Stimulated activated CD4-positive, alpha-beta T cell treated with anti-CD3 and anti-CD28 coated beads, Interleukin-12 subunit alpha, Interleukin-12 subunit beta, amount 100 ng/mL, for 4 hours (primary cell): ENCODE results near the gene S100A10.

Experiments used
- DNase-seq: peaks from one replicate; pipeline ENCODE4 v3.0.0-alpha.2; 2020

S100A10 gene

GRCh38 chr1:151960780-151961513, 32.7 kb downstream of the S100A10 start:
- DNase-seq = no peak

GRCh38 chr1:151958959-151959358, 34.7 kb downstream of the S100A10 start:
- no peak for DNase-seq

GRCh38 chr1:151956957-151957497, 36.6 kb downstream of the S100A10 start:
- DNase-seq = no peak

GRCh38 chr1:151953409-151954094, 40.1 kb downstream of the S100A10 start:
- DNase-seq = no peak

- DNase-seq = no peak
Observed at GRCh38 chr1:151952811-151953210, 40.8 kb downstream of the S100A10 start.

- no peak for DNase-seq
Observed at GRCh38 chr1:151949371-151950193, 44.1 kb downstream of the S100A10 start.

- DNase-seq = no peak
Observed at GRCh38 chr1:151948506-151948905, 45.2 kb downstream of the S100A10 start.

GRCh38 chr1:151947140-151947539, 46.5 kb downstream of the S100A10 start:
- DNase-seq = no peak

GRCh38 chr1:151945725-151946722, 47.6 kb downstream of the S100A10 start:
- DNase-seq = peak; percentile 42

GRCh38 chr1:151944857-151945575, 48.6 kb downstream of the S100A10 start:
- no peak for DNase-seq

- DNase-seq = no peak
Observed at GRCh38 chr1:151944126-151944856, 49.4 kb downstream of the S100A10 start.

GRCh38 chr1:151943591-151943990, 50.1 kb downstream of the S100A10 start:
- DNase-seq = no peak

GRCh38 chr1:151942882-151943281, 50.8 kb downstream of the S100A10 start:
- no peak for DNase-seq

- no peak for DNase-seq
Observed at GRCh38 chr1:151940541-151940940, 53.1 kb downstream of the S100A10 start.

- no peak for DNase-seq
Observed at GRCh38 chr1:151939779-151940178, 53.9 kb downstream of the S100A10 start.

- DNase-seq = no peak
Observed at GRCh38 chr1:151939141-151939540, 54.5 kb downstream of the S100A10 start.

GRCh38 chr1:151936653-151937052, 57.0 kb downstream of the S100A10 start:
- no peak for DNase-seq

- no peak for DNase-seq
Observed at GRCh38 chr1:151935894-151936602, 57.6 kb downstream of the S100A10 start.

GRCh38 chr1:151935154-151935553, 58.5 kb downstream of the S100A10 start:
- DNase-seq = no peak

- DNase-seq = peak; percentile 9
Observed at GRCh38 chr1:151934048-151934493, 59.6 kb downstream of the S100A10 start.
